GM12878 (cell line): ENCODE data around the gene MFSD1. TPM values are rescaled to one million over a fixed set of nuclear protein-coding genes. Genes with fewer than 3 reads are reported as not detected.

Experiments used
- ATAC-seq: fragments of 200-7000 bp; cut with Tn5 transposase; 3 replicates; pipeline ENCODE4 v1.9.1; 2020; ENCODE audit warnings: mild to moderate bottlenecking, moderate library complexity
- BruUV-seq: library from RNA; stranded (reverse); fragments of 400-500 nt; replicated peaks from 2 replicates; lab custom pipeline; 2021; lab: Mats Ljungman, UMichigan
- CTCF ChIA-PET: fragments of 300-600 bp; sonication (Branson Sonifier 250); formaldehyde crosslinking; extraction: SDS; loops from one replicate; lab custom pipeline; 2021; ENCODE audit warnings: inconsistent platforms; lab: Yijun Ruan, JAX
- POLR2A ChIA-PET: fragments of 350-600 bp; formaldehyde crosslinking; extraction: SDS; loops from one replicate; lab custom pipeline; 2021; ENCODE audit warnings: inconsistent platforms; lab: Charles Lee
- RAD21 ChIA-PET: fragments of 300-600 bp; sonication (Branson Sonifier 250); formaldehyde crosslinking; loops from one replicate; lab custom pipeline; 2023; ENCODE audit warnings: antibody characterized with exemption; ENCODE audit not compliant: unreplicated experiment; lab: Charles Lee
- SMC1A ChIA-PET: fragments of 300-600 bp; sonication (Branson Sonifier 250); formaldehyde crosslinking; loops from one replicate; lab custom pipeline; 2023; ENCODE audit not compliant: unreplicated experiment, uncharacterized antibody; lab: Charles Lee
- DNase-seq: peaks from one replicate; pipeline ENCODE4 v3.0.0-alpha.2; 2011; ENCODE audit warnings: low read depth, low spot score
- FAIRE-seq: peaks from 3 replicates; lab custom pipeline; 2011; peaks lifted over from hg19 to GRCh38; lab: Jason Lieb, UNC
- H2AFZ ChIP-seq: 2 replicates; pipeline ENCODE4 v1.6.0; 2011; ENCODE audit warnings: low read depth, low read length, control low read depth; ENCODE audit not compliant: control insufficient read depth
- H3K27ac ChIP-seq: 2 replicates; pipeline ENCODE4 v1.5.1; 2011; ENCODE audit warnings: control low read depth; ENCODE audit not compliant: control insufficient read depth, insufficient read depth
- H3K27me3 ChIP-seq, 2 experiments: replicated peaks in 1 of 2; 2 replicates each; pipeline versions ENCODE4 v1.6.0 to v1.6.1; 2011; ENCODE audit warnings: low read length in 1 of 2; ENCODE audit not compliant: control insufficient read depth in 2 of 2, insufficient read depth in 2 of 2
- H3K36me3 ChIP-seq, 2 experiments: 2 replicates each; pipeline ENCODE4 v1.5.1; 2011; ENCODE audit warnings: low read length in 1 of 2; ENCODE audit not compliant: control insufficient read depth in 2 of 2, insufficient read depth in 2 of 2
- H3K4me1 ChIP-seq: 2 replicates; pipeline ENCODE4 v1.6.1; 2011; ENCODE audit warnings: mild to moderate bottlenecking, low read length, moderate library complexity, mixed read lengths; ENCODE audit not compliant: control insufficient read depth, insufficient read depth
- H3K4me2 ChIP-seq: 2 replicates; pipeline ENCODE4 v1.6.0; 2011; ENCODE audit warnings: control low read depth; ENCODE audit not compliant: control insufficient read depth, insufficient read depth
- H3K4me3 ChIP-seq: fragments of 200-600 bp; sonication (generic); 2 replicates; pipeline ENCODE4 v1.5.1; 2016
- H3K79me2 ChIP-seq: 2 replicates; pipeline ENCODE4 v1.6.0; 2011; ENCODE audit warnings: low read length; ENCODE audit not compliant: control insufficient read depth, insufficient read depth
- H3K9ac ChIP-seq: 2 replicates; pipeline ENCODE4 v1.8.0; 2011; ENCODE audit warnings: low read length, control low read depth, mixed read lengths; ENCODE audit not compliant: control insufficient read depth, insufficient read depth
- H3K9me3 ChIP-seq: replicated peaks from 3 replicates; pipeline ENCODE4 v1.5.1; 2011; ENCODE audit warnings: mild to moderate bottlenecking, low read length; ENCODE audit not compliant: control insufficient read depth, insufficient read depth
- H4K20me1 ChIP-seq: 2 replicates; pipeline ENCODE4 v1.6.0; 2011; ENCODE audit not compliant: control insufficient read depth, insufficient read depth
- BACH1 ChIP-seq: fragments of 450-650 bp; IDR thresholded peaks from 2 replicates; pipeline ENCODE4 v1.6.1; 2017; ENCODE audit warnings: mild to moderate bottlenecking, borderline replicate concordance
- CHD4 ChIP-seq: fragments of 200-600 bp; sonication (generic); IDR thresholded peaks from 2 replicates; pipeline ENCODE4 v1.6.1; 2016; ENCODE audit warnings: mild to moderate bottlenecking
- EED ChIP-seq: sonication (generic); IDR thresholded peaks from 2 replicates; pipeline ENCODE4 v1.6.1; 2016; ENCODE audit warnings: antibody characterized with exemption, low read depth
- FOS ChIP-seq: IDR thresholded peaks from 3 replicates; pipeline ENCODE4 v1.6.1; 2011; ENCODE audit warnings: borderline replicate concordance; ENCODE audit not compliant: insufficient read length; ENCODE audit errors: extremely low read depth
- JUND ChIP-seq: IDR thresholded peaks from 2 replicates; pipeline ENCODE4 v1.6.1; 2012; ENCODE audit warnings: low read depth, mild to moderate bottlenecking, low read length, improper control_type of control experiment, moderate library complexity
- MLLT1 ChIP-seq: fragments of 450-650 bp; IDR thresholded peaks from 2 replicates; pipeline ENCODE4 v1.6.1; 2016; ENCODE audit warnings: mild to moderate bottlenecking
- MYB ChIP-seq: fragments of 150-350 bp; IDR thresholded peaks from 2 replicates; pipeline ENCODE4 v1.6.1; 2014; ENCODE audit warnings: mild to moderate bottlenecking, low read depth, low read length, borderline replicate concordance
- NFYA ChIP-seq: IDR thresholded peaks from 2 replicates; pipeline ENCODE4 v1.6.1; 2011; ENCODE audit warnings: low read depth, mild to moderate bottlenecking, low read length, improper control_type of control experiment, borderline replicate concordance
- NR2C1 ChIP-seq: fragments of 450-650 bp; IDR thresholded peaks from 2 replicates; pipeline ENCODE4 v1.6.1; 2017; ENCODE audit warnings: antibody characterized with exemption, mild to moderate bottlenecking, moderate library complexity
- NR2C2 ChIP-seq: IDR thresholded peaks from 2 replicates; pipeline ENCODE4 v1.6.1; 2011; ENCODE audit warnings: borderline replicate concordance, low read depth; ENCODE audit not compliant: control insufficient read depth, insufficient read length
- POLR2AphosphoS5 ChIP-seq: IDR thresholded peaks from 2 replicates; pipeline ENCODE4 v1.6.1; 2011; ENCODE audit warnings: mild to moderate bottlenecking, low read length, inconsistent platforms
- TAF1 ChIP-seq: IDR thresholded peaks from 2 replicates; pipeline ENCODE4 v1.6.1; 2011; ENCODE audit warnings: mild to moderate bottlenecking, low read depth, low read length, borderline replicate concordance
- WRNIP1 ChIP-seq: IDR thresholded peaks from 2 replicates; pipeline ENCODE4 v1.6.1; 2011; ENCODE audit warnings: low read depth, low read length, improper control_type of control experiment, borderline replicate concordance
- ZNF274 ChIP-seq: IDR thresholded peaks from one replicate; pipeline ENCODE4 v1.8.0; 2011; ENCODE audit not compliant: insufficient read length, insufficient read depth
- ZZZ3 ChIP-seq: IDR thresholded peaks from 2 replicates; pipeline ENCODE4 v1.6.1; 2011; ENCODE audit warnings: low read depth; ENCODE audit not compliant: control insufficient read depth, insufficient read length
- WGBS: methylation state at CpG from one replicate; pipeline ENCODE4 v1.1.6; 2016; ENCODE audit warnings: low lambda C conversion rate; ENCODE audit not compliant: insufficient replicate concordance, insufficient coverage; ENCODE audit errors: missing lambda C conversion rate; 5-methylcytosine and 5-hydroxymethylcytosine counted together
- in situ Hi-C: fragments of 300-500 bp; cut with MboI; formaldehyde crosslinking; loops from 9 replicates; pipeline ENCODE4 v1.14.3; 2018; ENCODE audit warnings: mixed read lengths
- intact Hi-C: fragments of 100-400 bp; cut with micrococcal nuclease; formaldehyde crosslinking; loops from one replicate; pipeline ENCODE4 v1.14.2; 2022; ENCODE audit not compliant: unreplicated experiment
- polyA plus RNA-seq, 11 experiments: library from polyadenylated mRNA; depleted of rRNA in 4 of 11; unstranded in 6 of 11; stranded (reverse) in 5 of 11; fragments of >200 nt; fragmentation: Nextera tagmentation in 4 of 11; fragmentation: Illumina TruSeq in 1 of 11; extraction: Ambion mirVana in 4 of 11; extraction: Trizol in 1 of 11; gene quantifications; 1 replicate in 1 of 11; 2 replicates in 10 of 11; pipeline versions ENCODE4 v1.2.1 to v1.2.3, GENCODE V29; 2011 to 2016; ENCODE audit warnings: inconsistent platforms in 2 of 11, missing spikeins in 2 of 11, low read depth in 1 of 11
- total RNA-seq, 4 experiments: library from RNA; depleted of rRNA in 3 of 4; stranded (reverse); fragments of >200 nt in 3 of 4; fragmentation: Illumina TruSeq in 1 of 4; extraction: Trizol in 1 of 4; gene quantifications; 2 replicates each; pipeline versions ENCODE4 v1.2.1 to v1.2.3, GENCODE V29; 2013 to 2021
- TF ChIP-seq, protein P1 (sequence below): fragments of 450-650 bp; IDR thresholded peaks from 2 replicates; pipeline ENCODE4 v1.6.1; 2017; ENCODE audit warnings: antibody characterized with exemption, mild to moderate bottlenecking, moderate library complexity

Gene MFSD1
- total and polyA plus RNA-seq, 10 of the 15 experiments (the other 5 are each of a cell fraction or from before 2014, with no cell fraction given) = 7.3 to 41.7 (median 28.6) TPM

DNA sequence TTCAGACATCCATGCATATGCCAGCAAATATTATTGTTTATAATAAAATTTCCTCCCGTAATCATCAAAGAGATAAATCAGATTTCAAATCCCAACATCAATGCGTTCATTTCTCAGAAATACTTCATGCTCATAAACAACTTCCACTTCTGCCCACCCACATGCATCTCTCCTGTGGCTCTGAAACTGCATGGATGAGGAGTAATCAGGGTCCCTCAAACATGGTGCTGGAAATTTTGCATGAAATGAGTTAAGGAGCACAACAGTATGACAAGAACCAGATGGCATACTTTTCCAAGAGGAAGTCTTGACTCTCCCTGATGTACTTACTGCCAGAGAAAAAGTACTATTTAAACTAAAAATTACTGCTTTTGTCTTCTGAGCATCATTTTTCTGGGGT, 26.9 kb upstream of the MFSD1 start (continued):
- TF ChIP-seq ZZZ3 (no peak), ZNF274 (no peak), FOS (no peak), MLLT1 (no peak), NR2C1 (no peak), WRNIP1 (no peak), POLR2AphosphoS5 (no peak), MYB (no peak), NFYA (no peak), JUND (no peak)
- TF ChIP-seq, all 136 proteins: peak for 0

DNA sequence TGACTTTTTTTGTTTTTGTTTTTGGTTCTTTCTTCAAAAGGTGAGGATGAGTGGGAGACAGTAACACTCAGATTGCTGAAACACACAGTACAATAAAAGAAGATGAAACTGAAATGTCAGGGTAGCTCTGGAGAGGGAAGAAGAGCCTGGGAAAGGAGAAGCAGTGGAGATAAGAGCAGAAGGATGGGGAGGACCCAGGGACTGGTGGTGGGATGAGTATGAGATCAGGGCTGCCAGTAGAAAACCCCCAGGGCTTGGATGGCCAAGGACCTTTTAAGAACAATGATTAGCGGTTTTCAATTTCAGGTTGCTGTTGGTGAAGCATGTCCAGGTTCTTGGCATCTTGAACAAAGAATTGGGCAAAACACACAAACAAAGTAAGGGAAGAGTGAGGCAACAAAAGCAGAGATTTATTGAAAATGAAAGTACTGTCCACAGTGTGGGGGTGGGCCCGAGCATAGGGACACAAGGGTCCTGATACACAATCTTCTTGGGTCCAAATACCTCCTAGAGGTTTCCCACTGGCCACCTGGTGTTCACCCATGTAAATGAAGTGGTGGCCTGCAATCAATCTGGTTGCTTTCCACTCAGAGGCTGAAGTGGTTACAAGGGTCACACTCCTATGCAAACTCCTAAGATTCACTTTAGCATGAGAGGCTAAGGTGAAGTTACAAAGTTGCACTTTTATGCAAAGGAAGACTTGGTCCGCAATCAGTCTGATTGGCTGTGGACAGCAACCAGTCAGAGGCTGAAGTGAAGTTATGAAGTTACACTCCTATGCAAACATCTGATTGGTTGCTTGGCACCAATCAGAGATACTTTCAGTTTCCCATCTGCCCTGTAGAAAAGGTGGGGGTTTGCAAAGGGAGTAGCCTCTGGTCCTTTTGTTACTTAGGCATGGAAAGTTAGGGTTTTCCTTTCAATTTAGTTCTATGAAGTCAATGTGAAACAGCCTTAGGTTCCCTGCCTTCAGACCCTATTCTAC, 26.1 kb upstream of the MFSD1 start:
- ChIA-PET SMC1A (no interaction called here), RAD21 (no interaction called here), CTCF (no interaction called here), POLR2A (no interaction called here)
- no peak overlapping the region for H3K9ac ChIP-seq
- intact Hi-C loops = no loop called here
- WGBS = 89% methylated on average over 3 of the region's 3 CpGs
- peak; percentile 13 for FAIRE-seq
- BruUV-seq = no TSS peak
- H3K4me3 ChIP-seq = no peak overlapping the region
- no peak overlapping the region for H3K27ac ChIP-seq
- peak; percentile 69 for ATAC-seq
- no peaks in the 10 kb centered on the region for H3K4me1 ChIP-seq
- H4K20me1 ChIP-seq = no peaks in the 10 kb centered on the region
- no peaks in the 10 kb centered on the region for H3K9me3 ChIP-seq
- H3K79me2 ChIP-seq = no peaks in the 10 kb centered on the region
- H3K27me3 ChIP-seq = no peaks in the 10 kb centered on the region
- in situ Hi-C loops = loop anchor here (25.0 kb wide), 1 partner anchor 1163 kb away; no protein-coding TSS in a partner anchor
- no peak for DNase-seq
- no peaks in the 10 kb centered on the region for H3K36me3 ChIP-seq
- H2AFZ ChIP-seq = no peak overlapping the region; the same call in none of the 2 replicates
- H3K4me2 ChIP-seq = no peak overlapping the region
- no peak for TF ChIP-seq NFYA
- no peak for TF ChIP-seq MLLT1
- TF ChIP-seq EED = no peak
- TF ChIP-seq, protein P1, sequence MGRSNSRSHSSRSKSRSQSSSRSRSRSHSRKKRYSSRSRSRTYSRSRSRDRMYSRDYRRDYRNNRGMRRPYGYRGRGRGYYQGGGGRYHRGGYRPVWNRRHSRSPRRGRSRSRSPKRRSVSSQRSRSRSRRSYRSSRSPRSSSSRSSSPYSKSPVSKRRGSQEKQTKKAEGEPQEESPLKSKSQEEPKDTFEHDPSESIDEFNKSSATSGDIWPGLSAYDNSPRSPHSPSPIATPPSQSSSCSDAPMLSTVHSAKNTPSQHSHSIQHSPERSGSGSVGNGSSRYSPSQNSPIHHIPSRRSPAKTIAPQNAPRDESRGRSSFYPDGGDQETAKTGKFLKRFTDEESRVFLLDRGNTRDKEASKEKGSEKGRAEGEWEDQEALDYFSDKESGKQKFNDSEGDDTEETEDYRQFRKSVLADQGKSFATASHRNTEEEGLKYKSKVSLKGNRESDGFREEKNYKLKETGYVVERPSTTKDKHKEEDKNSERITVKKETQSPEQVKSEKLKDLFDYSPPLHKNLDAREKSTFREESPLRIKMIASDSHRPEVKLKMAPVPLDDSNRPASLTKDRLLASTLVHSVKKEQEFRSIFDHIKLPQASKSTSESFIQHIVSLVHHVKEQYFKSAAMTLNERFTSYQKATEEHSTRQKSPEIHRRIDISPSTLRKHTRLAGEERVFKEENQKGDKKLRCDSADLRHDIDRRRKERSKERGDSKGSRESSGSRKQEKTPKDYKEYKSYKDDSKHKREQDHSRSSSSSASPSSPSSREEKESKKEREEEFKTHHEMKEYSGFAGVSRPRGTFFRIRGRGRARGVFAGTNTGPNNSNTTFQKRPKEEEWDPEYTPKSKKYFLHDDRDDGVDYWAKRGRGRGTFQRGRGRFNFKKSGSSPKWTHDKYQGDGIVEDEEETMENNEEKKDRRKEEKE = no peak
- no peak for TF ChIP-seq TAF1
- TF ChIP-seq WRNIP1 = no peak
- no peak for TF ChIP-seq BACH1
- no peak for TF ChIP-seq CHD4
- TF ChIP-seq MYB = no peak
- TF ChIP-seq NR2C2 = no peak
